Endometrium (tissue), 2 donors: ENCODE measurements around the gene PAX7.

Source experiments
- FAIRE-seq: peaks from 2 replicates; lab custom pipeline; 2012; peaks lifted over from hg19 to GRCh38; lab: Jason Lieb, UNC
- donor health status: control.
- donor health status: control.

The PAX7 gene

DNA sequence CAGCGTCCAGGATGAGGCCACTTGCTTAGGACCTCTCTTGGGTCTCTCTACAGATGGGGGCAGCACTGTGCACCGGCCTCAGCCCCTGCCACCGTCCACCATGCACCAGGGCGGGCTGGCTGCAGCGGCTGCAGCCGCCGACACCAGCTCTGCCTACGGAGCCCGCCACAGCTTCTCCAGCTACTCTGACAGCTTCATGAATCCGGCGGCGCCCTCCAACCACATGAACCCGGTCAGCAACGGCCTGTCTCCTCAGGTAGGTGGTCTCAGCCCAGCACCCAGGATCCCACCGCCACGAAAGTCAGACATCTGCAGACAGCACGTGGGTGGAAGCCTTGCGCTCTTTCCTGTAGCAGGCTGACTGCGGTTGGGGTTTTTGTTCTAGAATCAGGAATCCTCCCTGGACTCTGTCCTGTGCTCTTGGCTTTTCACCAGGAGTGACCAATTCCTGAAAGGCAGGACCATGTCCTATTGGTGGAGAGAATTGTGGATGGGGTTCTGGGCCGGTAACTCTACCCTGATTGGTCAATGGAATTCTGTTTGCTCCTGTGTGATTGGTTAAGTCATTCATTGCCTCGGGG lies 72.5 kb downstream of the PAX7 start:
- no peak for FAIRE-seq

DNA sequence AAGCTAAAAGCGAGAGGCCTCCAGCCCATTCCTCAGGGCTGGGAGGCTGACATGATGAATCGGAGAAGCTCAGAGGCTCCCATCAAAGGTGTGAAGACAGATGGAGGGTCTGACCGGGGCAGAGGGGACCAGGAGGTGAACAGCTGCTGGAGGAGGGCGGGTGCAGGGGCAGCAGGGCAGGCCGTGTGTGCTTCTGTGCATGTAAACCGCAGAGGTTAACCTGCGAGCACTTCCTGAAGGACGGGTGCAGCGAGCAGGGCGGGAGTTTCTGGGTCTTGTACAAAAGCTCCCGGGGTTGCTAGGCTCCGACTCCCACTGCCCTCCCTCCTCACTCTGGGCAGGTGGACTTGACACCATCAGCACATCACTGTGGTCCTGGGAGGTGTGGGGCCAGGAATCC lies 75.2 kb downstream of the PAX7 start:
- no peak for FAIRE-seq

DNA sequence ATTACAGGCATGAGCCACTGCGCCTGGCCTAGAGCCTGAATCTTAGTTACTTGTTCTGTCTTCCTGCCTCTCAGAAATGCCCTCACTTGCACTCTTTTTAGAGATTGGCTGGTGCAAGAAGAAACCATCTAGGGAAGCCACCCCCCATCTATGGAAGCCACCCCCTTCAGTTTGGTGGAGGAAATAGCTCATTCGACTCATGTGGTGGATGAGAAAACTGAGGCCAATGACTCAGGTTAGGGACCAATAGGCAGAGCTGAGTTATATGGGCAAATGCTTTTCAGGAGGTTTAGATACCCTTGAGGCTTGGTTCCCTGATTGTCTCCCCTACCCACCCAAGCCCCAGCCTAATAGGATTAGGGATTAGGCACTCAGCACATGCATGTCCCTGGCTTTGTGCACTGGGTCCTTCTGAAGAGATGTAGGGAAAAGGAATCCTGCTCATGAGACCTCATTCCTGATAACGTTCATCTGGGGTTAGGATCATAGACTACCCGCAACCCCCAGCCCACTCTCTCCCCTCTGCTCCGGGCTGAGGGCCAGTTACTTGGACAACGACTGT lies 77.1 kb downstream of the PAX7 start:
- no peak for FAIRE-seq

DNA sequence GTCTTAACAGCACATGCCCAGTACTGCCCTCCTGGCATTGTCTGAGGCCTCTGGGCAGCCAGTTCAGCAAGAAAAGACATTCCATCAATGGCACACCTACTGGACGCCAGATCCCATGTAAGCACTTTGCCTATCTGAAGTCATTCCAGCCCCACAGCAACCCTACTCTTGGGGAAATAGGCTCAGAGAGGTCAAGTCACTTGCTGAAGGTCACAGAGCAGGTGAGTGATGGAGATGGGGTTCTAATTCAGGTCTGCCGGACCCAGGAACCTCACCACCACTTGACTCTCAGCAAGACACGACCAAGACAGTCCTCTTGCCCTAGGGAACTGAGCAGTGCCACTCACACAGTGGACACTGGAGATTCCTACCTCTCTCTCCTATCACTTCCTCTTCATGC lies 79.4 kb downstream of the PAX7 start:
- FAIRE-seq = no peak

DNA sequence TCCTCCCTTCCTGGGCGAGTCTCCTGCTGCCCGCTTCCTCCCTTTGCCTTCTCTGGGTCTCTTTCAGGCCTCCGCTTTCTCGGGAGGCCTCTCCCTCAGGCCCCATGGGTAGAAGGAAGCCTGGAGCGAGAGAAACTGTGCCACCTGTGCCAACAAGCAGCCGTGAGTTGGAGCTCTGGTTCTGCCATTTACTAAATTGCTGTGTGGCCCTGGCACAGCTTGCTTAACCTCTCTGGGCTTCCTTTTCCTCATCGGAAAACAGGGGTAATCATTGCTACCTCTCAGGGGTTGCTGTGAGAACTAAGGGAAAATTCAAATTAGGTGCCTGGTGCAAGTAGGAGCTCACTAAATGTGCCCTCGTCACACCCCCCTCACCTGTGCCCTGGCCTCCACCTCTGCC lies 80.4 kb downstream of the PAX7 start:
- no peak for FAIRE-seq

DNA sequence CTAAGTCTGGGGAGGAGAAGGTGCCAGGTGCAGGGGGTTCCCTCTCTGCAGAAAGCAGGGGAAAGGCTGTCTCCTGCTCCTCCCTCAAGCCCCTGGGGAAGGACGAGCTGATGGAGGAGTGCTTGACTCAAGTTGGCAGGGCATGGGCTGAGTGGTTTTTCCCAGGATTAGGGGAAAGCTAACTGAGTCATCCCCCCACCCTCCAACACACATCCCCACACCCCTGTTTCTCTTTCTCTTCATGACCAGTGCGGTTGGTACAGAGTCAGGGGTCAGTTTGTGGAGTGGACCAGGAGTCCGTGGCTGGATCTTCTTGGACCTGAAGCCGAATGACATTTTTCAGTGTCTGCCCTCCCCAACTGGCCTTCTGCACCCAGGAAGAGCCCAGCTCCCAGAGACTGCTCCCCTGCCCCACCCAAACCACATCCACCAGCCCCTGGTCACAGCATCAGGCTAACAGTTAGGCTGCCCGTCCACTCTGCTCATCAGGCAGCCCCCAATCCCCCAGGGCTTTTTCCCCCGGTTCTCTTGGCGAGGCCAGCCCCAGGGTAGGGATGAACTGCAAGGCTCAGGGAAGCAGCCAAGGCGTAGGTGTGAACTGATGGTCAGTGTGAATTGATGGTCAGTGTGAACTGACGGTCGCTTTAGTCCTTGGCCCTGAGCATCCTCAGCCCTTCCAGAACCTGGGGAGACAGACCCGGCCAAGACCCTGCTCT lies 81.0 kb downstream of the PAX7 start:
- no peak for FAIRE-seq

DNA sequence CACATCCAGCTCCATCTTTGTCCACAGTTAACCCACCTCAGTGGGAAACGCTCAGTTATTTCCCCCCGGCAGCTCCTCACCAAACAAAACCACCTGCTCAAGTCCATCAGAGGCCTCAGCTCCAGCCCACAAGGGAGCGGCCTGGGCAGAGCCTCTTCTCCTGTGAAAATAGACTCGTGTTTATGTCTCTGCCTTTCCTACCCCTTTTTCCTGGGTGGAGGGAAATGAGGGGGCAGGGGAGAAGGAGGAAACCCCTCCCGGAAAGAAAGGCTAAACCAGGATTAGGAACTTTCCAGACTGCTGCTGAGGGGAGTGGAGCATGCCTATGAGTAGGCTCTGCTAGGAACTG lies 81.6 kb downstream of the PAX7 start:
- no peak for FAIRE-seq

DNA sequence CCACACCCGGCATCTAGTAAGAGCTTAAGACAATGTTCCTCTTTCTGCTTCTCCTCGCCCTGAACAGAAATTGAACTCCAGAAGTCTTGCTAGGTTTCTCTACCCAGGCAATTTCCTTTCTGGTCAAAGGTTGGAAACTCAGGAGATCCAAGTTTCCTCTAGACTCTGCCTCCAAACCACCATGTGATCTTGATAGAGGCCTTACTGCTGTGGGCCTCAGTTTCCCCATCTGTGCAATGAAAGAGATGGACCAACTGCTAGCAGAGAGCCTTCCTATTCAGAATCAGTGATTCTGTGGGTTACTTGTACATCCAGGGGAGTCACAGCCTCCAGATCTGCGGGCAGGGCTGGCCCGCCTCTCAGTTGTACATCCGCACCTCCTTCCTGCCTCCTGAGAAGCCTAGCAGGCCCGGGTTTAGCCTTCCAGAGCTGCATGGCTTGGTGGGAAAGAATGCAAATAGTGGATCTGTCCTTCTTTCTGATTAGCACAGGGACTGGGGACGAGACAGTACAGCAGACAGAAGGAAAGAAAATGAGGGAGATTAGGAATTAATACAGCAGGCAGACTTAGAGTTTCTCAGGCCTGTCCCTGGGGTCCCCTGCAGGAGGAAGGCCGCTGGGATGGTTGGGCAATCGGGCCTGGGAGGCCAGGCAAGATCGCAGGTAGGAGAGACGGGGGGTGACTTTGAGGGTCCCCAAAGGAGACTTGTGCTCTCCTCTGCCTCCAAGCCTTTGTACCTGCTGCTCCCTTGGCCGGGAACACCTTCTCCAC lies 83.9 kb downstream of the PAX7 start:
- no peak for FAIRE-seq

DNA sequence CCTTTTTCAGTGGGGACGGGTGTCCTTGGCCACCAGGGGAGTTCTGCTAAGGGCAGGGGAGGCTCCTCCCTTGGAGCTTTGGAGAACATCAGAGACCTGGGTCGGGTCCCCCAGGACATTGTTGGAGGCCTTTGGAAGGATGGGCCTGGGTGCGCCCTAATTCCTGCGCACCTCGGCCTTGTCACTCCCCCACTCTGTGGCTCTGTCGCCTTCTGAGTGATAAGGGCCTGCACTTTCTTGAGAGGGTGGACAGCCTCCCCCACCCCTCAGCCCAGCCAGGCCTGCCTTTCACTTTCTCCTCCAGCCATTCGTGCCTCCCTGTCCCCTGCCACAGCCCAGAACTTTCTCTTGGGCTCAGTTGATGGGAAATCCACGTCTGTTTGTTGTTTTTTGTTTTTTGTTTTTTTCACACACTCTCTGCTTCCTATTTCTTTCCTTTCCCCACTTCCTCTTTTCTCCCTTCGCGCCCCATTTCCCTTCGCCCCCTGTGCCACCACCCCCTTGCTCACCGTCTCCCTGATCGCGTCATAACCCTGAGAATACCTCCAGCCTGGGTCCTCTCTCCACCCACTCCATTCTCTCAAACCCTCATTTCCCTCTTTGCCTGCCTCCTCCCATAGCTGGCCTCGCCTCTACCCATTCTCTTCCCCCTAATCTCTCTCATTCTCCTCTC lies 85.6 kb downstream of the PAX7 start:
- FAIRE-seq = no peak

DNA sequence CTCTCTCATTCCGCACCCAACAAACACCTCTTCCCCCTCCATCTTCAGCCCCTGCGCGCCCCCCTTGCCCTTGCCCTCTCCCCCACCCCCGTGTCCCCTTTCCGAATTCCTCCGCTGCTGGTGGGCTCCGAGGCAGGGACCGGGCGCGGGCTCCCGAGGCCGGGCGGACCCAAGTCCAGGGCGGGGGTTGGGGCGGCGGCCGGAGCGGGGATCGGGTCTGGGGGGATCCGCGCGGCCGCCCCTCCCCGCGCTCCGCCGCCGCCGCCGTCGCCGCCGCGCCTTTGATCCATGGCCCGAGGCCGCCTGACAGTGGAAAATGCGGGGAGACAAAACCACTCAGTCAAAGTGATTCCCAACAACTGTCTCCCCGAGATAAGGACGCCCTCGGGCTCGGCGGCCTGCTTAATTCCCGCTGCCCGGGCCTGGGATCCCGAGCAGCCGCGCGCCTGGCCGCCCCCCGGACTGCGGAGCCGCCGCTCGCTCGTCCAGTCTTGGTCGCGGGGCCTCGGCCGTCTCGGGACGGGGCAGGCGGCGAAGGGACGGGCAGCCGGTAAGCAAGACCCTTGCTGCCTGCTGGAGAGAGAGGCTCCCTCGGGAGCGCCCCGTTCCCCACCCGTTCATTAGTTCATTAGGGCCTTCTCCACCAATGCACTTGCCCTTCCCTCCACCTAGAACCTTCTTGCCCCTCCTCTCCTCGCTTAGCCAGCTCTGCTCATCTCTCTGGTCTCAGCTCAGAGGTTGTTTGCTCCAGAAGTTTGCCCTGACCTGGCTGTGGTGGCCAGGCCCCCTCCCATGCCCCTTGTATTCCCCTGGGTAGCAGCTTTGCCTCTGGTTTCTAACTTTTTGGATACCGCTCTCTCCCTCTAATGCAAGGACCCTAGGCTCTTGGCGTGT lies 86.4 kb downstream of the PAX7 start:
- no peak for FAIRE-seq

DNA sequence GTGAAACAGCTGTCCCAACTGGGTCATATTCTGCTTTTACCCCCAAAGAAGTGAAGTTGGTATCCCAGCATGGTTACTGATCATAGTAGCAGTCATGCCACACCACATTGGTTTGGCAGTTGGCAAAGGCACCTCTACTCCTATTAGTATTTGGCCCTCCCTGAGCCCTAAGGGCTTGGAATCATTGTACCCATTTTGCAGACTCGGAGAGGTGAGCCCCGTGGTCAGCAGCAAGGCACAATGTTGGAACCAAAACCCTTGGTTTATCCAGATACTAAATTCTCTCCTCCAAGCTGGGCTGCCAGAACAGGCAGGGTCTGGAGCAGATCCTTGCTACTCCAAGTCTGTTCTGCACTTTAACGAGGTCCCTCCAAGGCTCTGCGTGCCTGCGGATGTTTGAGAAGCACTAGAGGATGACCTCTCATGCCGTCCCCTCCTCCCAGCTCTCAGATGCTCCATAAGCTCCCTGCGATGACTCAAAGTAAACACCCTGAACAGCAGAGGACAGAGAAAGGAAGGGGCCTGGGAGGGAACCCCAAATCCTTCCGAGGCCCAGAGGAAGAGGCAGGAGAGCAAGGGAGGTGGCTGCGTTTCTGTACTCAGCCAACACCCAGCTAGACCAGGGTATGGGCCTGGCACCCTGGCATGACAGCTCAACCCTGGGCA lies 89.3 kb downstream of the PAX7 start:
- no peak for FAIRE-seq

DNA sequence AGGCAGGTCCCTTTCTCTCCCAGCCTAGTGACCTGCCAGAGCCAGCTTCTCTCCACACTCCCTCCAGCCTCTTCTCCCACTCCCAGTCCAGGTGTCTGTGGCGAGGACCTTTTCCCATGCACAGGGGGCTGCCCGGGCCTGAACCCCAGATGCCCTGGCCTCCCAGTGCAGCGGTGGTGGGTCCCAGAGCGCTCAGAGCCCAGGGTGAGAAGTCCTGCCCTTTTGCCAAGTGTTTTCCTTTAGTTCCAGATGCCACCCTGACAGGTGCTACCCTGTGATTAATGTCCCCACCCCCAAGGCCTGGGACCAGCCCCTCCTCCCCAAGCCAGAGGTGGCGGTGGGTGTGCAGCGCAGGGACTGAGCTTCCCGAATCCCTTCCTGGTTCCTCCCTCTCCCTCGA lies 90.4 kb downstream of the PAX7 start:
- no peak for FAIRE-seq

DNA sequence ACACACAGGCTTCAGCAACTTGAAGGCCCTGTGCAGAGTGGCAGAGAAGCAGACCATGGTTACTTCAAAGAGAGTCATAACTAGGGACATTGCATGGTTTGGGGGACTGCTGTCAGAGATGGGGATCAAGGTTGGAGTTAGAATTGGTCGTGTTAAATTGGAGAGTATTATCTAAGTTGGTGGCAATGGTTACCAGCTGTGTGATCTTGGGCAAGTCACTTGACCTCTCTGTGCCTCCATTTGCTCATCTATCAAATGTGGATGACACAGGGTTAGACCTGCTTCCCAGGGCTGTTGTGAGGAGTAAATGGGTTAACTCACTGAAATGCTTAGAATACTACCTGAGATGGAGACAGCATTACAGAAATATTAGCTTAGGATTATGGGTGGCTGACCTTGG lies 91.1 kb downstream of the PAX7 start:
- FAIRE-seq = no peak

DNA sequence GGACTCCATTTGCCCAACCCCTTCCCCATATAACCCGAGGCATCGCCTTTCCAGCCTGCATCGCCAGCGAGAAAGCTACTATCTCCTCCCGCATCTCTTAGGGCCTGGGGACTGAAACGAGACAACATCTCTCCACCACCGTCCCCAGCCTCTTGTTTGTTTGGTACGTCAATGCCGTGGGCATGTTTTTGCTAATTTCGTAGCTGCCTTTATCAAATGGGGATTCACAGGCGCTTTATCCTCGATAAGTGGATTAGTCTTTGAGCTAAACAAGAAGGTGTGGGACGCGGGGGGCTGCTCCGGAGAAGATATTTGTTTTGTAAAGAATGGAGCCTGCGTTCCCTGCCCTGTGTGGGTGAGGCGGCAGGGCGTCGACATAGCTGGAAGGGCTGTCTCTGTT lies 91.6 kb downstream of the PAX7 start:
- FAIRE-seq = no peak

DNA sequence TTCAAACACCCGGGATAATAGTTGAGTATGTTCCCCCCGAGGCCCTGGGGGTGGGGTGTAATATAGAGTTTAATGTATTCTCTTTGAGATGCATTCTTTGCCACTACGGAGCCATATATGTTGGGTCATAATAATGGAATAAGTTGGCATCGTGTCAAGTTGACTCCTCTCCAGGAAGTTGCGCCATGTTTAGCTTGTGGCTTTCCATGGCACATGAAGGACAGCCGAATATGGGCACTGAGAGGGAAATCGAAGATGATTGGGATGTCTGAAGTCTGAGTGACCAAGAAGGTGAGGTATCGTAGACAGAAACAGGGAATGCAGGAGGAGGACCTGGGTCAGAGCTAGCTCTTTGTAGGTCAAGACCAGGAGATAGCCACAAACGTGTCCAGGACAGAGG lies 92.6 kb downstream of the PAX7 start:
- FAIRE-seq = no peak

DNA sequence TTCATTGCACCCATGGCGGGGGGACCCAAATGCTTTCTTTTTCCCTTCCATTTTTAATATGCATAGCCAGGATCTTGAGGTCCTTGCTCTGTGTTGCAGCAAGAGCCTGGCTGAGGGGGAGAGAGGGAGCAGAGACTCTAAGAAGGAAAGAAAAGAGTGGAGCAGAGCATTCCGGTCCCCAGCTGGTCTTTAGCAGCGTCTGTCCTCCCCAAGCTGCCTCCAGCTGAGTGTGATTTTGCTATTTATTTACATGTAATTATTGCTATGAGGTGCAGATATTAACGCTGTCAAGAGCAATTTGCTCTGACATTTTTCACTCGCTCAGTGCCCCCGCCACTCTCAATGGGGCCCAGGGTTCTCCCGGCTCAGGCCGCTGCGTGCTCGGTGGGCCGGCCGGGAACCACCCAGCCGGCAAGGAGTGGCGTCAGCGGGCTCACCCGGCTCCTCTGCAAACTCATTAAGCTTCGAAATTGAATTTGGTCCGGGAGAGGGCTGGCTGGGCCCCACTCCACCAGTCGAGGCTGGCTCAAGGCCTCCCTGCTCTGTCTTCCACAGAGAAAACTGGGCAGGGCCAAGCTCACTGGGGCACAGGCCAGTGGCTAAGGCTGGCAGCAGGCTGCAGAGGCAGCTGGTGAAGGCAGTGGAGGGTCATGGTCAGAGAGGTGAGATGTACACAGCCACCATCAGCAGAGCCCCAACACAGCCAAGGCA lies 93.2 kb downstream of the PAX7 start:
- FAIRE-seq = no peak

DNA sequence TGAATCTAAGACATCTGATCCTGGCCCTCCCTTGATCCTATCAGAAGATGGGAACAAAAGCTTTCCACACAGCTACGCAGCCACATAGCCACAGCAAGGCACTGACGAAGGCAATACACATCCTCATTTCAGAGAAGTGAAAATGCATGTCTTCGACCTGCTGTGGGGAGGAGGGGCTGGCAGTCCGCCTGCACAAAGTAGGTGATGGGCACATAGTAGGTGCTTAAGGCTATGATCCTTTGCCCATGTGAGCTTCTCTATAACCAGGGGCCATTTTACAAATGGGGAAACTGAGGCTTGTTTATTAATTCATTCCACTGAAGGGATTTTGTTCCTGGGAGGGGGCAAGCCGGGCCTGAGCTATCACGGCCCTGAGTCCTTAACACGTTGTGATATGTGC lies 94.2 kb downstream of the PAX7 start:
- no peak for FAIRE-seq

DNA sequence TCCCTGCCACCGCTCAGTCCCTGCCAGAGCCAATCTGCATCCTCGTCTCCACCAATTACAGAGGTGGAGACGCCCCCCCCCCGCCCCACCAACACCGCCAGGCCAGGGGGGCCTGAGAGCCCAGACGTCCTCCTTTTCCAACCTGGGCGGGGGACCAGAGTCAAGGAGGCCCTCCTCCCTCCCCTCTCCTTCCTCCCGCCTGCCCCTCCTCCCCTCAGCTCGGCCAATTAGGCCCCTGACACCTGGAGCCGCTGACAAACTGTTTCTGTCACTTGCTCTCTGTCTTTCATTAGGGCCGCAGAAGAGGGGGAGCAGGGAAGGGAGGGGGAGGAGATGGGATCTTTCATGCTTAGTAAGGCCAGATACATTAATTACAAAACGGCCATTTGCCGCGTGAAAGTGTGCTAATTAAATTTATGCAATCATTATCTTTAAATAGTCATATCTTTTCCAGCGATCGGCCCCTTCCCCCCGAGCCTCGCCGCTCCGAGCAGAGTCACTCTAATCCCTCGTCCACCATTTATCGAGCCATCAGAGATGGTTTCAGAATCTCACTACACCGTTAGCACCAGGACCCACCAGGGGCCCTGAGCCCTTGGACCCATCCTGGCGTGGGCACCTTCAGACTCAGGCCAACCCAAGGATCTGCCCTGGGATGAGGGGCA lies 94.7 kb downstream of the PAX7 start:
- no peak for FAIRE-seq

DNA sequence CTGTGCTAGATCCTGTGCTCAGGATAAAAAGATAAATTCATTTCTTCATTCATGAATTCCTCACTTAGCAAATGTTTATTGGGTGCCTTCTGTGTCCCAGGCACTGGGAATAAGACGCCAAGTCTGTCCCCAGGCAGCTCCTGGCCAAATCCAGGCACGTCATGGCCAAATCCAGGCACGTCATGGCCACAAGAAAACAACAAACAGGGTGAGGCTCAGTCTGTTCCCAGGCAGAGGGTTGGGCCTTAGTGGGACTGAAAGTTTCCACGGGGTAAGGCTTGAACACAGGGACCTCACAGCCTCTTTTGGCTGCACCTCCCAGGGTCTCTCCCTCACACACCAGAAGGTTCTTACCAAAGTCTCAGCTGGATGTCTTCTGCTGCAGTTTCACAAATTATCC lies 95.7 kb downstream of the PAX7 start:
- no peak for FAIRE-seq

DNA sequence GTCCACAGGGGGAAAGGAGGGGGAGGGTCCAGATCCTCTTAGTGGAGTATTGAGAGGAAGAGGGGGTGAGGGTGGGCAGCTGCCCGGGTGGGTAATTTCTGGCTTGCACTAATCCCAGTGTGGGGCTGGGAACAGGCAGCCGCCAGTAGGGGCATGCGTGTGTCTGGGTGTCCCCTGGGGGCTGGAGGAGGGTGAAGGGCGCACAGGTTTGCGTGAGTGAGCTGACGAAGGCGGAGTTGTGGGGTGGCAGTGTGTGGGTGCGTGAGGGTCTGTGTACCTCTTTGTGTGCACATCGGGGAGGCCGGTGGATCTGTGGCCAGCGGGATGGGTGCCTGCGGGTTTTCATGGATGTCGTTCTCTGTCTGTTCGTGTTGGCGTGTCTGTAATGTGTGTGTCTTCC lies 97.3 kb downstream of the PAX7 start:
- no peak for FAIRE-seq
